Measurements from ENCODE around the gene TMEM184A.

The TMEM184A gene

GRCh38 chr7:1549357-1550004, 6.5 kb downstream of the TMEM184A start:
- no peak for DNase-seq

- DNase-seq, result no peak
Observed at GRCh38 chr7:1548944-1549343, 7.1 kb downstream of the TMEM184A start.

GRCh38 chr7:1548438-1548831, 7.6 kb downstream of the TMEM184A start:
- no peak for DNase-seq

GRCh38 chr7:1547777-1548437, 8.1 kb downstream of the TMEM184A start:
- DNase-seq, result no peak

GRCh38 chr7:1546909-1547776, 8.9 kb downstream of the TMEM184A start:
- no peak for DNase-seq

GRCh38 chr7:1546274-1546908, 9.6 kb downstream of the TMEM184A start:
- no peak for DNase-seq

- no peak for DNase-seq
Observed at GRCh38 chr7:1545417-1546246, 10.4 kb downstream of the TMEM184A start.

- no peak for DNase-seq
Observed at GRCh38 chr7:1544896-1545416, 11.0 kb downstream of the TMEM184A start.

GRCh38 chr7:1544178-1544895, 11.7 kb downstream of the TMEM184A start:
- DNase-seq, result no peak

- DNase-seq, result no peak
Observed at GRCh38 chr7:1543826-1544177, 12.2 kb downstream of the TMEM184A start.

GRCh38 chr7:1542841-1543747, 12.9 kb downstream of the TMEM184A start:
- no peak for DNase-seq

GRCh38 chr7:1542329-1542728, 13.7 kb downstream of the TMEM184A start:
- DNase-seq, result no peak

GRCh38 chr7:1541431-1542162, 14.4 kb downstream of the TMEM184A start:
- DNase-seq, result no peak

GRCh38 chr7:1540776-1541271, 15.2 kb downstream of the TMEM184A start:
- DNase-seq, result no peak

GRCh38 chr7:1539882-1540775, 15.9 kb downstream of the TMEM184A start:
- DNase-seq, result no peak

- no peak for DNase-seq
Observed at GRCh38 chr7:1539181-1539881, 16.7 kb downstream of the TMEM184A start.

- no peak for DNase-seq
Observed at GRCh38 chr7:1538544-1539180, 17.3 kb downstream of the TMEM184A start.
